Motor neuron (in vitro differentiated cells): ENCODE results near the gene SBF2. TPM values are rescaled to one million over a fixed set of nuclear protein-coding genes. Genes with fewer than 3 reads are reported as not detected.
A peak's percentile ranks its signal among the peaks of the same experiment; 100 is the strongest.

Experiments
- ATAC-seq, 8 experiments: fragments of 200-7000 bp; cut with Tn5 transposase; replicated peaks in 6 of 8; 2 replicates each; pipeline ENCODE4 v1.8.0; 2021; ENCODE audit warnings: mild to moderate bottlenecking in 8 of 8, moderate library complexity in 8 of 8
- H3K27ac ChIP-seq, 2 donors: fragments of 250-450 bp; sonication (Bioruptor Pico); 2 replicates each; pipeline ENCODE4 v1.9.0; 2021; ENCODE audit warnings: antibody characterized with exemption in 2 of 2, mild to moderate bottlenecking in 2 of 2, moderate library complexity in 1 of 2
- H3K4me1 ChIP-seq, 2 donors: fragments of 250-450 bp; sonication (Bioruptor Pico); replicated peaks in 1 of 2; 2 replicates each; pipeline ENCODE4 v1.6.1; 2021; ENCODE audit warnings: antibody characterized with exemption in 2 of 2, mild to moderate bottlenecking in 2 of 2, moderate library complexity in 1 of 2
- H3K4me3 ChIP-seq, 5 donors: fragments of 250-450 bp; sonication (Bioruptor Pico); 2 replicates each; pipeline ENCODE4 v1.9.0; 2021; ENCODE audit warnings: antibody characterized with exemption in 5 of 5, mild to moderate bottlenecking in 5 of 5, moderate library complexity in 4 of 5
- WGBS, 10 experiments: fragments of 450-650 bp; shearing (Covaris generic); methylation state at CpG; one replicate each; pipeline ENCODE4 v1.0.0; 2022; 5-methylcytosine and 5-hydroxymethylcytosine counted together
- in situ Hi-C, 9 experiments: fragments of 400-800 bp; cut with MboI; loops; one replicate each; pipeline ENCODE4 v1.15.0; 2021; ENCODE audit warnings: low sequenced_read_pairs in 9 of 9, low pct_unique_long_range_greater_than_20kb in 2 of 9; ENCODE audit not compliant: unreplicated experiment in 9 of 9
- total RNA-seq, 8 experiments: library from RNA; unstranded; fragments of 300-600 nt; gene quantifications; 2 replicates each; pipeline versions ENCODE4 v1.2.3 to v1.2.4, GENCODE V29; 2022

Gene SBF2
- total RNA-seq, 8 experiments from 2014 or later: 31.8 to 66.3 (median 44.6) TPM

DNA sequence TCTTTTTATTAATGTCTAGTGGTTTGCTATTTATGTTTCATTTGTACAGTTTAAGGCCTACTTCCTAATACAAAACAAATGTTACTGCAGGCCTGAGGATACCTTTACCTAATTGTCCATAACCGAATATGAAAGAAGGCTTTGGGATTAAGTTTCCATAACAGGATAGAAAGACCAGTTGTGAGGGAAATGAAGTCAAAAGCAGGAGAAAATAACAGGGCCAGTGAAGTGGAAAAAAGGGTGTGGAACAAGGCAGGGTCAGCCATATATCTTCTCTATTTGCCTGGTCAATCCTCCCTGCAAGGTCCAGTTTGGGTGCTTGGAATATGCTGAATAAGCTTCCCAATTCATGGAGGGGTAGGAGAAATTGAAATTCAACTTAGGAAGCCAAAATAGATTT is 418.6 kb downstream of the SBF2 start:
- Histone ChIP-seq H3K4me1 (no peaks in the 10 kb centered on the region), H3K27ac (no peak overlapping the region), H3K4me3 (no peak overlapping the region)
- 0 to 100% (median 45%) methylated on average over 1 of the region's 1 CpG; no CpG with 5 or more reads in 1 of the 10 experiments for WGBS, 10 experiments
- ATAC-seq: peak in 1 of 8 experiments; percentile 62
- in situ Hi-C loops: no loop called here

GRCh38 chr11:9874466-9874865 is 419.6 kb downstream of the SBF2 start:
- ATAC-seq: no peak
- in situ Hi-C loops: no loop called here
- Histone ChIP-seq H3K27ac (no peak overlapping the region), H3K4me1 (no peaks in the 10 kb centered on the region), H3K4me3 (no peak overlapping the region)

DNA sequence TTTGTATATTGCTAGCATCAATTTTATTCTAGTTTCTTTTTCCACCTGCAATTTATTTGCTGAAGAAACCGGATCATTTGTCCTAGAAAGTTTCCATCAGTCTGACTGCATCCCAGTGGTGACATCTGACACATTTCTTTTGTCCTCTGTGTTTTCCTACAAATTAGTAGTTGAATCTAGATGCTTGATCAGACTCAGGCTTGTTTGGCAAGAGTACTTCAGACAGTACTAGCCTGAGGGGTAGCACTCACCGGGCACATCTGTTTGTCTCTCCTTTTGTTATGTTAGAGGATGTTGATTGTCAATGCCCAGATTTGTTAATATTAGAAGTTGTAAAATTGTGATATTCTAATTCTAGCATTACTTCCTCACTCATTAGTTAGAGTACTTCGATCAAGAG is 425.4 kb downstream of the SBF2 start:
- no peak overlapping the region for H3K27ac ChIP-seq
- no peak for ATAC-seq
- 66 to 100% (median 100%) methylated on average over 1 to 3 of the region's 3 CpGs; no CpG with 5 or more reads in 1 of the 10 experiments for WGBS, 10 experiments
- no peak overlapping the region for H3K4me3 ChIP-seq
- in situ Hi-C loops: no loop called here
- H3K4me1 ChIP-seq: no peaks in the 10 kb centered on the region

DNA sequence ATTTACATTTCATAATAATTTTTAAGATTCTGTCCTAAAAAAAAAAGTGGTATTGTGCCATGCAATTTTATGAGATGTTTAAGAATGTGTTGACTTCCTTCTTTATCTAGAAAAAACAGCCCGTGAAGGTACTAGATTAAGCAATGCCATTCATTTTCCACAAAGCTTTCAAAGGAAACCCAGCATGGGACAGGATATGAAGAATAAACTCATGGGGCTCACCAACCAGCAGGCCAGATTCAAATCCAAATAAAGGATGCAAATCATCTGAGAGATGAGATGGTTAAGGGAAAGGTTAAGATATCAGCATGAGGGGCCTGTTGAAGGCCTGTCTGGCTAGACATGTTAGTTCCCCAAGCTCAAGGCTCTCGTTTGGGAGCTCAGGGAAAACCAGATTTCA is 431.0 kb downstream of the SBF2 start:
- no peak for ATAC-seq
- Histone ChIP-seq H3K4me1 (peaks cover 0 to 2% of the 10 kb centered on the region in 2 donors), H3K4me3 (no peak overlapping the region), H3K27ac (no peak overlapping the region)
- in situ Hi-C loops: no loop called here
- WGBS, 10 experiments: 38 to 92% (median 67%) methylated on average over 1 to 2 of the region's 2 CpGs; no CpG with 5 or more reads in 3 of the 10 experiments

DNA sequence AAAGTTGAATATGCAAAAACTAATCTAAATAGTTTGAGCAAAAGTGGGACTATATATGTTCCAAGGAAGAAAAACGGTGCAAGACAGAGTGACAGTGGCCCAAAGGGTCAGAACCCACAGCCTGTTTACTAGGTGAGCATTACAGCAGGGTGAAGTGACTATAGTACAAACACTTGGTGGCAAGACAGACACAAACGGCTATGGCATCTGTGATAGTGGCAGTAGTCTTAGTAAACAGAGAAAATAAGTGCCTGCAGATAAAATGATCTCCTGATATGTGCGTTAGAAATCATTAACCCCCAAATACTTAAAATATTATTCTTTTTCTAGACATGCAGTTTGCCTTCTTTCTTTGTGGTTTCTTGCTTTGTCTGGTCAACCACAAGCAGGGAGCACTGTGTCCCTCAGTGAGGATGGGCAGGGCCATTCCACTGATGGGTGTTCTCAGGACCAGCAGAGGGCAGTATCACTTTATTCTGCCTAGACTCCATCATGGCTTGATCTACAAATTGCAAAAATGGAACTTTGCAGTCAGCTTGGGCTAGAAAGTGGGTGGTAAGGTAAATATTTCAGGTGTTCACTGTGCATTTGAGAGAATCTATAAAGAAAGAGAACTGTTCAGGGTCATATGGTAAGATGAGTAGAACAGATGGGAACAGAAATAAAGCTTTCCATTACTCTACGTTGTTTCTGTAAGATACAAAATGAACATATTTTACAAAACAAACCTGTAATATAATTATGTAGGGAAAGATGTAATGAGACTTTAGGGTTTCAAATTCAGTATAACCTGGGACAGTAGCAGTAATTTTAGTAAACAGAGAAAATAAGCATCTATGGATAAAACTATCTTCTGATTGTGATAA is 431.9 kb downstream of the SBF2 start:
- H3K4me1 ChIP-seq: peaks cover 0 to 2% of the 10 kb centered on the region in 2 donors
- in situ Hi-C loops: no loop called here
- WGBS, 10 experiments: 74 to 100% (median 83%) methylated on average over 1 to 4 of the region's 4 CpGs; no CpG with 5 or more reads in 1 of the 10 experiments

DNA sequence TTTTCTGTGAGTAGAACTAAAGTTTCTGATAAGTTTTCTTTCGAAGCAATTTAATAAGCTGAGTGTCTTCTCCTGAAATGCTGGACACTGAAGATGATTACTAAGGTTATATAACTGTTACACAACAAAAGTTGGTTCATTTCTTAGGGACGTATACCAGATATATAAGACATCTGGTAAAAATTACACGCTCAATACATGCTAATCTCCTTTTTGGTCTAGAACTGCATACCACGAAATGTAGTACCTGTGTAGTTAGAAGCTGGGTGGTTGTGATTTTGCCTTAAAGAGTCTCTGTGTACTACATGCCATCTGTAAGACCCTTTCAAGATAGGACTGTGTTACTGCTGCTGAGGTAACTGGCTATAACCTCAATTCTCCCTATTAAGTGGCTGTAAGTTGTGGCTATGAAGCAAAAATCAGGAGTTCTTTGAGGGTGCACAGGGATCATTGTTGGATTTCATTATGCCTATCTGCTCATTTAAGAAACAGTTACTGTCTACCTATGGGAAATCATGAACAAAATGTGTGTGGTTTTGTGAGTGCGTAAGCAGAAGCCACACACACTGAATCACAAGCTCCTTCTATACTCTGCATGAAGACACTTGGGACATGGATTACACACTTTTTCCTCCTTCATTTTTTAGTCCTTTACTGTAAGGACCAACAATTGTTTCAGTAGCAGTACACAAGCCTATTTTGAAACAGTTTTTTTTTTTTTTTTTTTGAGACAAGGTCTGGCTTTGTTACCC is 434.3 kb downstream of the SBF2 start:
- in situ Hi-C loops: no loop called here
- H3K27ac ChIP-seq: no peak overlapping the region
- H3K4me3 ChIP-seq: no peak overlapping the region
- no peak for ATAC-seq
- 50 to 100% (median 90%) methylated on average over 1 to 5 of the region's 5 CpGs for WGBS, 10 experiments
- H3K4me1 ChIP-seq: peaks cover 0 to 2% of the 10 kb centered on the region in 2 donors

More for the DNA sequence above, 431.9 kb downstream of the SBF2 start:
- Histone ChIP-seq H3K27ac (no peak overlapping the region), H3K4me3 (no peak overlapping the region)
- peak in 5 of 8 experiments; percentile 39 to 97 (median 94) for ATAC-seq

DNA sequence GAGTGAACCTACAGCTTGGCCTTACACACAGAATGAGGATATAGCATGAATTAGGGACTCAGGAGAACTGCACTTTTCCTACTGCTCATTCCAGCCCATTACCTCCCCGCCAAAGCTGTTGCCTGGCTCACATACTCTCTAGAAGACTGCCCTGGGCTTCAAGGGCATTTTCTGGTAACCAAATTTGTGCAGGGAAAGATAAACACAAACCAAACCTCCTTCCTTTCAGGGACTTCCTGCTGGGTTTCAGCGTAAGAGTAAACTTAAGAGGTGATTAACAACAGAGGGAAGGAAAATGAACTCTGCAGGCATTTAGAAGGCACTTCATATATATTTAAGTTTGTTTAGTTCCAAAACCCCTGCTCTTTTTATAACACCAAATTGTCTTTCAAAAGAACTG is 435.2 kb downstream of the SBF2 start:
- H3K4me1 ChIP-seq: peaks cover 0 to 2% of the 10 kb centered on the region in 2 donors
- in situ Hi-C loops: no loop called here
- 19 to 100% (median 42%) methylated on average over 1 to 2 of the region's 2 CpGs; no CpG with 5 or more reads in 3 of the 10 experiments for WGBS, 10 experiments
- ATAC-seq: no peak
- H3K4me3 ChIP-seq: no peak overlapping the region
- H3K27ac ChIP-seq: no peak overlapping the region

- in situ Hi-C loops: no loop called here
- Histone ChIP-seq H3K4me1 (peaks cover 0 to 2% of the 10 kb centered on the region in 2 donors), H3K4me3 (no peak overlapping the region), H3K27ac (no peak overlapping the region)
- no peak for ATAC-seq
- 8 to 90% (median 30%) methylated on average over 1 to 4 of the region's 4 CpGs; no CpG with 5 or more reads in 1 of the 10 experiments for WGBS, 10 experiments
These were observed 435.8 kb downstream of the SBF2 start for GRCh38 chr11:9858218-9858617.

DNA sequence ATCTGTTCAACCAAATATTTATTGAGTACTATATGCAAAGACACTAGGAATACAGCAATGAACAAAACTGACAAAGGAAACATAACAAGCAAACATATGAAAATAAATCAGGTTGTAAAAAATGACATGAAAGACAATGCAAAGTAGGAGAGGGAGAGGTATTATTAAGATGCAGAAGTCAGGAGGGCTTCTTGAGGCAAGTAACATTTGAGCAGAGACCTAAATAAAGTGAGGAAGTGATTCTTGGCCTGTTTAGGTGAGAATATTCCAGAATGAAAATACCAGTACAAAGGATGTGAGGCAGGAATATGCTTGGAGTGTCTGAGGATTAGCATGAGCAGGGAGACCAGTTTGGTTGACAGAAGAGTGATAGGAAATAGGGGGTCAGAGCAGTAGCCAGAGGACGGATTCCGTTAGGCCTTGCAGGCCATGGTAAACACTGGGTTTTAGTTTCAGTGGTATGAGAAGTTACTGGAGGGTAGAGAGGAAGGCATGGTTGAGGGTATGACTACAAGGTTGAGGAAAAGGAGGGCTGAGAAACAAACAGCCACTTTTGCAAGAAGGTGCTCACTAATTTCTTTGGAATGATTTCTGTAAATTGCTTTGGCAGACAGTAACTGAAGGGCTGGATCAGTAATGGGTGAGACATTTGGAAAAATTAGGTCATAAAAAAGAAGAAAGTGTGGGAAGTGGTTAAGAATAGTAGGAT is 438.3 kb downstream of the SBF2 start:
- Histone ChIP-seq H3K4me1 (peaks cover 0 to 2% of the 10 kb centered on the region in 2 donors), H3K27ac (no peak overlapping the region), H3K4me3 (no peak overlapping the region)
- WGBS, 10 experiments: 50 to 100% (median 80%) methylated on average over 2 of the region's 2 CpGs; no CpG with 5 or more reads in 5 of the 10 experiments
- in situ Hi-C loops: no loop called here
- no peak for ATAC-seq

DNA sequence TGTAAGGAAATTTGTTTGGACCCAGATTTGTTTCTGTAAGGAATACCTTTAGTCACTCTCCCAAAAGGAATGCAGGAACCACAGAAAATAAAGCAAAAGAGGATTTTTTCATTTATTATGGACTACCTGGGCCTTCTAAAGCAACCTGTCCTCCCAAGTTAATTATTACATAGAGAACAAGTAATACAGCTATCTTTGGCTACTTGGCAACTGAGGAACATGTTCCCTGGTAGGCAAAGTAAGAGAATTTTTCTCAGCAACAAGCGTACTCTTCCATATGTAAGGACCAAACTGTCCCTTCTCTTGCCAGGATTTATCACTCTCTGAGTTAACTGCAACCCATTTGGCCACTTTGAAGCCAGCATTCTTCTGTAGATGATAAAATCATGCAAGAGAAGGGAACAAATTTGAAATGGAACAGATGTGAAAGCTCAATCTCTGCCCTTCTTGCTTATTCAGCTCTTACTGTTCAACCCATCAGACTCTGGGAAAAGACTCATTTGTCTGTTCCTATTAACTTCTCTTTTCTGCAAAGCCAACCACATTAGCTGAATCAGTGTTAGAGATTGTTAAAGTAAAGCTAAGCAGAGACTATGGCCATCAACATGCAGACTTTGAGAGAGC is 440.0 kb downstream of the SBF2 start:
- Histone ChIP-seq H3K4me3 (no peak overlapping the region), H3K4me1 (peaks cover 0 to 2% of the 10 kb centered on the region in 2 donors), H3K27ac (no peak overlapping the region)
- in situ Hi-C loops: no loop called here
- no peak for ATAC-seq
- WGBS, 10 experiments: 30 to 100% (median 90%) methylated on average over 1 of the region's 1 CpG; no CpG with 5 or more reads in 4 of the 10 experiments

DNA sequence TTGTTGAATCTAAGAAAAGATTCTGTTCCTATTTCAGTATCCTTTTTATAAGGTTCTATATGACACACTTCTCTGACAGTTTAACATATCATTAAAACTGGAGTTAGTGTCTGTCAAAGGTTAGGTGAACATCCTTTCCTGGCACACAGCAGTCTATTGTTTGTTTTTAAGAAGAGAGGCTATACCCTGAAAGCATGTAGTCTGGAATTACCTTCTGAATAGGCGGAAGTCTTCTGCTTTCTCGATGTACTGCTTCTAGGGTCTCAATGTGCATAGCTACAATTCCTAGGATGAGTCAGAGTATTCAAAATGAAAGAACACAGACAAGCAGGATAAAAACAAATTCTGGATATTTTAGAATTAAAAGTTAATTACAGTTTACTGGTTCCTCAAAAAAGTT is 441.6 kb downstream of the SBF2 start:
- no peak for ATAC-seq
- Histone ChIP-seq H3K4me3 (no peak overlapping the region), H3K27ac (no peak overlapping the region), H3K4me1 (no peaks in the 10 kb centered on the region)
- in situ Hi-C loops: no loop called here
- WGBS, 10 experiments: 61 to 100% (median 81%) methylated on average over 1 to 2 of the region's 2 CpGs; no CpG with 5 or more reads in 3 of the 10 experiments

DNA sequence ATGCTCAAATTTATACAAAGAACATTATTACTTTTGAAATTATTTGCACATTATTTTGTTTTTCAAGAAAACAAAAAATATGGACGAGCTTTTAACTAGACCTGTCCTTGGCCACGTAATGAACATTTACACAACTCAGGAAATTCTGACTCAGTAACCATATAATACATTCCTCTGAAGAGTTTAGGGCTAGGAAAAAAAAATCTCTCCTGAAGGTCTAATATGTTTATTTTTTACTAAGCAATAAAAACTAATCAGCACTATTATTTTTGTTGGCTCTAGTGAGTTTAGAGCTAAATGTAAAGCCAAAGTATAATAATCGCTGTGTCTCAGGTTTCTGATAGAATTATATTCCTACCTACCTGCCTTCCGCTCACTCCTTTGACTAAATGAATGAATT is 442.7 kb downstream of the SBF2 start:
- H3K27ac ChIP-seq: no peak overlapping the region
- WGBS, 10 experiments: 62 to 100% (median 70%) methylated on average over 1 to 4 of the region's 4 CpGs; no CpG with 5 or more reads in 1 of the 10 experiments
- no peak for ATAC-seq
- H3K4me1 ChIP-seq: no peaks in the 10 kb centered on the region
- in situ Hi-C loops: no loop called here
- H3K4me3 ChIP-seq: no peak overlapping the region
